Measurements from ENCODE around the gene PTK6. TPM values are rescaled to one million over a fixed set of nuclear protein-coding genes. Genes with fewer than 3 reads are reported as not detected.

Gene PTK6
- total and polyA plus RNA-seq, 2 donors (not counting 1 experiment from before 2014, with no cell fraction given): 0.17 TPM; not detected in 1

DNA sequence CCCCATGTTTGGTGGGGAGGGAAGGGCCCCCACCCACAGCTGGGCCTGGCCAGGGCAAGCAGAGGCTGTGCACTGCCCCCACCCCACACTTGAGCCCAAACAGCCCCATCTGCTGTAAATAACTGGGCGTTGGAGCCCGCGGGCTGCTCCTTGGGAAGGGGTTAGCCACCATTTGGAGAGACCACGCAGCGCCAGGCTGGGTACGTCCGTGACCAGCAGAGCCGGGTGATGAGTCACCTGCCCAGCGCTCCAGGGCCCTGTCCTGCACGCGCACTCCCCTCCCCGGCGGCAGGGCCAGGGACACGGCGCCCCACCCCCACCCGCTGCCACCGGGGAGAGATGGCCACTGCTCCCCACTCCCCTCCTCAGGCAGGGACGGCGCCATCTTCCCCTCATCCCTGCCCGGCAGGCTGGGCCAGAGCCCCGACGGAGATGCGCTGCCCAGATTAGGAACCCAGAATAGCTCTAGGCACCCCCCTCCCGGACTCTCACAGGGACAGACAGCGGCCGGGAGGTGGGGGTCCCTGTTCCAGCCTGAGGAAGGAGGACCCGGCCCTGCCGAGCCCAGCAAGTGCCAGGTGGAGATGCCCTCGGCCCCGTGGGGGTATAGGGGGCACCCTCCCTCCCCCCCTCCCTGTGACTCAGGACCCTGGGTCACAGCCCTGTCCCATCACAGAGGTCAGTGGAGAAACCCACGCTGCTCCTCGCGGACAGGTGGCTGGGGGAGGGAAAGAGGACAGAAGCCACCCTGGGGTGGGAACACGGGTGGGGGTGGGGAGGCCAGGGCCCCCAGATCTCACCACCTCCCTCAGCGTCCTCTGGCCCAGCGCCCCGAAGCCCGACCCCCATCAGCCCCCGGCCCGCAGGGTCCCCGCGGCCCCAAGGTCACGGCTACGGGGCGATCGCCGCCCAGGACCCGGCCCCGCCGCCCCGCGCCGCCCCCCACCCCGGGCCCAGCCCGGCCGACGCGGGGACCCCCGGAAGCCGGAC is 38.9 kb downstream of the PTK6 start:
- H3K9me3 ChIP-seq (ENCODE audit: control insufficient read depth, insufficient read depth, low read depth, low read length): no peaks in the 10 kb centered on the region
- peak; percentile 17 to 42 for DNase-seq (ENCODE audit: low read depth in 2 of 2)
- H4K20me1 ChIP-seq (ENCODE audit: control insufficient read depth, extremely low read depth, insufficient read depth, low read length): no peaks in the 10 kb centered on the region
- H3K4me2 ChIP-seq (ENCODE audit: extremely low read depth, insufficient read depth, low read length): no peak overlapping the region
- TF ChIP-seq, protein P1, sequence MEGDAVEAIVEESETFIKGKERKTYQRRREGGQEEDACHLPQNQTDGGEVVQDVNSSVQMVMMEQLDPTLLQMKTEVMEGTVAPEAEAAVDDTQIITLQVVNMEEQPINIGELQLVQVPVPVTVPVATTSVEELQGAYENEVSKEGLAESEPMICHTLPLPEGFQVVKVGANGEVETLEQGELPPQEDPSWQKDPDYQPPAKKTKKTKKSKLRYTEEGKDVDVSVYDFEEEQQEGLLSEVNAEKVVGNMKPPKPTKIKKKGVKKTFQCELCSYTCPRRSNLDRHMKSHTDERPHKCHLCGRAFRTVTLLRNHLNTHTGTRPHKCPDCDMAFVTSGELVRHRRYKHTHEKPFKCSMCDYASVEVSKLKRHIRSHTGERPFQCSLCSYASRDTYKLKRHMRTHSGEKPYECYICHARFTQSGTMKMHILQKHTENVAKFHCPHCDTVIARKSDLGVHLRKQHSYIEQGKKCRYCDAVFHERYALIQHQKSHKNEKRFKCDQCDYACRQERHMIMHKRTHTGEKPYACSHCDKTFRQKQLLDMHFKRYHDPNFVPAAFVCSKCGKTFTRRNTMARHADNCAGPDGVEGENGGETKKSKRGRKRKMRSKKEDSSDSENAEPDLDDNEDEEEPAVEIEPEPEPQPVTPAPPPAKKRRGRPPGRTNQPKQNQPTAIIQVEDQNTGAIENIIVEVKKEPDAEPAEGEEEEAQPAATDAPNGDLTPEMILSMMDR (conservative IDR thresholded peaks at IDR 0.05 in 1 of 2, IDR thresholded peaks at IDR 0.05 in 1 of 2; ENCODE audit: low read depth in 1 of 2, low read length in 2 of 2): no peak
- TF ChIP-seq EZH2 (IDR thresholded peaks at IDR 0.05; ENCODE audit: low read length, missing control alignments): no peak
- H2AFZ ChIP-seq (ENCODE audit: low read length): no peak overlapping the region
- H3K4me3 ChIP-seq (replicated peaks in 1 of 4; ENCODE audit: control extremely low read depth in 1 of 4, insufficient read depth in 1 of 4, low read depth in 3 of 4, low read length in 4 of 4): no peak overlapping the region
- H3K36me3 ChIP-seq (ENCODE audit: control insufficient read depth, insufficient read depth, low read length): no peaks in the 10 kb centered on the region
- peaks cover 5% of the 10 kb centered on the region for H3K27me3 ChIP-seq (ENCODE audit: control insufficient read depth, insufficient read depth, low read length)
- no peaks in the 10 kb centered on the region for H3K79me2 ChIP-seq (ENCODE audit: control insufficient read depth, insufficient read depth, low read length)
- H3K9ac ChIP-seq (ENCODE audit: insufficient read depth, low read length): no peak overlapping the region
- H3K27ac ChIP-seq (ENCODE audit: insufficient read depth, low read length): no peak overlapping the region
- H3K4me1 ChIP-seq (ENCODE audit: control insufficient read depth, extremely low read depth, insufficient read depth, low read length): no peaks in the 10 kb centered on the region

DNA sequence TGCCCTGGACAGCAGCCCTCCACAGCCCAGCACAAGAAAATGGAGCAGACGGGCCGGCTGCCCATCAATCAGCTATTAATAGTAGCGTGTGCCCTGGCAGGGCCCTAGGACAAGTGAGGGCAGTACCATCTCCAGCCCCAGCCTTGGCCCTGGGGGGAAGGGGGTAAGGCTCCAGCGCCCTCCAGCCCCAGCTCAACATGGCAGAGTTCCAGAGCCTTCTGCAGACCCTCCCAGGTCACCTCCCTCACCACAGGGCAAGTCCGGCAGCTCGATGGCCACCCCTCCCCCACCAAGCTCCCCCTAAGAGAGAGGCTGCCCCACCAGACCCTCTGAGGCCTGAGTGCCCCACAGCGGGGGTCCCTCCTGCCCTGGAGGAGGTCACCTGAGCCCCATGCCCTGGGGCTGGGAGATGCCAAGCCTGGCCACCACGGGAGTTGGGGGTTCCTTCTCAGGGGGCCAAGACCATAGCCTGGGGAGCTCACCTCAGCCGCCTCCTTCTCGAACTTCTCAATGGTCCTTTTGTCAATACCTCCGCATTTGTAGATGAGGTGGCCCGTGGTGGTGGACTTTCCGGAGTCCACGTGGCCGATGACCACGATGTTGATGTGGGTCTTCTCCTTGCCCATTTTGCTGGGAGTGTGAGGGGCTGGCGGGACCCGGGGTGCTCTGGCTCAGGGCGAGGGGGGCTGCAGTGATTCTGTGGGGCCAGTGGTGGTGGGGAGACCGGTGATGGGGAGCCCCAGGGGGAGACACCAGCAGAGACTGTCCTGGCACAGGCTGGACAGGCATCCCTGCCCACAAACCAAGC is 39.8 kb downstream of the PTK6 start:
- Histone ChIP-seq H3K27me3 (ENCODE audit: control insufficient read depth, insufficient read depth, low read length) (peaks cover 5% of the 10 kb centered on the region), H3K9me3 (ENCODE audit: control insufficient read depth, insufficient read depth, low read depth, low read length) (no peaks in the 10 kb centered on the region), H3K4me3 (replicated peaks in 1 of 4; ENCODE audit: control extremely low read depth in 1 of 4, insufficient read depth in 1 of 4, low read depth in 3 of 4, low read length in 4 of 4) (no peak overlapping the region), H3K4me2 (ENCODE audit: extremely low read depth, insufficient read depth, low read length) (no peak overlapping the region), H3K4me1 (ENCODE audit: control insufficient read depth, extremely low read depth, insufficient read depth, low read length) (no peaks in the 10 kb centered on the region), H2AFZ (ENCODE audit: low read length) (no peak overlapping the region), H4K20me1 (ENCODE audit: control insufficient read depth, extremely low read depth, insufficient read depth, low read length) (no peaks in the 10 kb centered on the region), H3K9ac (ENCODE audit: insufficient read depth, low read length) (no peak overlapping the region), H3K27ac (ENCODE audit: insufficient read depth, low read length) (no peak overlapping the region), H3K79me2 (ENCODE audit: control insufficient read depth, insufficient read depth, low read length) (no peaks in the 10 kb centered on the region), H3K36me3 (ENCODE audit: control insufficient read depth, insufficient read depth, low read length) (no peaks in the 10 kb centered on the region)
- TF ChIP-seq, protein P1 (conservative IDR thresholded peaks at IDR 0.05 in 1 of 2, IDR thresholded peaks at IDR 0.05 in 1 of 2; ENCODE audit: low read depth in 1 of 2, low read length in 2 of 2): no peak
- no peak for TF ChIP-seq EZH2 (IDR thresholded peaks at IDR 0.05; ENCODE audit: low read length, missing control alignments)
- DNase-seq (ENCODE audit: low read depth in 2 of 2): no peak

DNA sequence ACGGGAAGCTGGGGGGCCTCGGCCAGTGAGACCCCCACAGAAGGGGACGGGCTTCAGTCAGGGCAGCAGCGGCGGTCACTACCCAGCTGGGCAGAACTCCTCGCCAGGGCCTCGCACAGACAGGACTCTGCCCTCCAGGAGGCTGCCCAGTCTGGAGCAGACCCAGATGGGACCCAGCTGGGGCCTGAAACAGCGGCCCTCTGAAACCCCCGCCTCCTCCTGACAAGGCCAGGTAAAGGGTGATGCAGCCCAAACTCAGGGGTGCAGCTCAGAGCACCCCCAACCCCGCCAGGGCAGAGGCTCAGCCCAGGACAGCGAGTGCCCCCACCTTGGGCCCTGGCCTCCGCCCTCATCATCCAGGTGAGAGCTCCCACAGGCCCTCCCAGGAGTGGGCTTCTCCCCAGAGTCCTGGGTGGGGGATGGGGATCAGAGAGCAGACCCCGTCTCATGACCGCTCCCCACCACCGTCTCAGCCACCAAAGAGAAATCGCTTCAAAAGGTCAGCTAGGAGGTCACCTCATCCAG is 40.5 kb downstream of the PTK6 start:
- no peak overlapping the region for H3K4me2 ChIP-seq (ENCODE audit: extremely low read depth, insufficient read depth, low read length)
- H3K79me2 ChIP-seq (ENCODE audit: control insufficient read depth, insufficient read depth, low read length): no peaks in the 10 kb centered on the region
- peak overlapping the region in 1 of 4 experiments; percentile 33 for H3K4me3 ChIP-seq (replicated peaks in 1 of 4; ENCODE audit: control extremely low read depth in 1 of 4, insufficient read depth in 1 of 4, low read depth in 3 of 4, low read length in 4 of 4)
- no peak for DNase-seq (ENCODE audit: low read depth in 2 of 2)
- TF ChIP-seq, protein P1 (conservative IDR thresholded peaks at IDR 0.05 in 1 of 2, IDR thresholded peaks at IDR 0.05 in 1 of 2; ENCODE audit: low read depth in 1 of 2, low read length in 2 of 2): no peak
- no peak for TF ChIP-seq EZH2 (IDR thresholded peaks at IDR 0.05; ENCODE audit: low read length, missing control alignments)
- H4K20me1 ChIP-seq (ENCODE audit: control insufficient read depth, extremely low read depth, insufficient read depth, low read length): no peaks in the 10 kb centered on the region
- H3K27ac ChIP-seq (ENCODE audit: insufficient read depth, low read length): no peak overlapping the region
- no peak overlapping the region for H3K9ac ChIP-seq (ENCODE audit: insufficient read depth, low read length)
- no peaks in the 10 kb centered on the region for H3K36me3 ChIP-seq (ENCODE audit: control insufficient read depth, insufficient read depth, low read length)
- H3K4me1 ChIP-seq (ENCODE audit: control insufficient read depth, extremely low read depth, insufficient read depth, low read length): no peaks in the 10 kb centered on the region
- peaks cover 5% of the 10 kb centered on the region for H3K27me3 ChIP-seq (ENCODE audit: control insufficient read depth, insufficient read depth, low read length)
- H2AFZ ChIP-seq (ENCODE audit: low read length): no peak overlapping the region
- no peaks in the 10 kb centered on the region for H3K9me3 ChIP-seq (ENCODE audit: control insufficient read depth, insufficient read depth, low read depth, low read length)

Data from fibroblast of lung (primary cell).